ENCODE results near the gene GRM4. TPM values are rescaled to one million over a fixed set of nuclear protein-coding genes. Genes with fewer than 3 reads are reported as not detected.

GRM4 gene
- total RNA-seq, 5 donors from 2014 or later (not counting 1 experiment from before 2014, with no cell fraction given), result 0.10 to 0.38 (median 0.21) TPM; not detected in 1

DNA sequence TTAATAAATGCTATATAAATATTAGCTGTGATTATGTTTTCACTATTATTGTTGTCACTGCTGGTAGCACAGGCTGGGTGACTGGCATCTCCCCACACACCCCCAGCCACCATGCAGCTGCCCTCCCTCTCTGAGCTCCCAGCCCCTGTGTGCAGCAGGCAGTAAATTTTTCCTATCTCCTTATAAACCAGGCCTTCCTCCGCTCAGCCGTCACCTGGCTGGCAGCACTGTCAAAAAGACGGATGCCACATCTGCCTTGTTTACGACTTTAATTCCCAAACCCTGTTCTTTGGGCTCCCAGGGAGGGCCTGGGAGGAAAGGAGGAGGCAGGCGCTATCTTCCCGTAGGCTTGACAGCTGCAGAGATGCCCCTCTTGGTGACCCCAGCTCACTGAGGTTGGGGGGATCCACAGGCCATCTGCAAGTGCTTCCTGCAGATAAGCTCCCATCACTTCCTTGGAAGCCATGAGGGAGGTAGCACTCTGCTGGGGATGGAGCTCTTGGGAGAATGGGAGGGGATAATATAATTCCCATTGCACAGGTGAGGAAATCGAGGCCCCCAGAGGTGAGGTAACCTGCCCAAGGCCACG is 94.5 kb downstream of the GRM4 start:
- Histone ChIP-seq H3K4me1 (ENCODE audit: control insufficient read depth in 1 of 2, extremely low read depth in 1 of 2, insufficient read depth in 2 of 2, low read length in 2 of 2) (peaks cover 0 to 4% of the 10 kb centered on the region in 2 experiments), H3K27ac (ENCODE audit: low read length) (no peak overlapping the region), H3K27me3 (replicated peaks in 1 of 2; ENCODE audit: control insufficient read depth in 2 of 2, extremely low read depth in 1 of 2, insufficient read depth in 2 of 2, low read length in 1 of 2) (peaks cover 0 to 50% of the 10 kb centered on the region in 2 experiments), H3K4me3 (ENCODE audit: control insufficient read depth in 1 of 2, extremely low read depth in 1 of 2, low read length in 1 of 2) (no peak overlapping the region), H3K36me3 (ENCODE audit: control insufficient read depth in 2 of 2, extremely low read depth in 1 of 2, insufficient read depth in 1 of 2, low read length in 1 of 2) (no peaks in the 10 kb centered on the region), H3K9me3 (no peaks in the 10 kb centered on the region)
- Mint-ChIP-seq H3K36me3 (no peaks in the 10 kb centered on the region), H3K27ac (no peak overlapping the region), H3K27me3 (peaks cover 9 to 11% of the 10 kb centered on the region in 2 donors), H3K9me3 (no peaks in the 10 kb centered on the region), H3K4me3 (no peak overlapping the region), H3K4me1 (peaks cover 0 to 10% (median 4%) of the 10 kb centered on the region in 3 donors)
- 20% methylated on average over 2 of the region's 8 CpGs for WGBS (ENCODE audit: insufficient coverage)
- CTCF ChIA-PET, result no interaction called here
- DNase-seq (no peak), ATAC-seq (replicated peaks in 1 of 4) (no peak)
- POLR2A ChIA-PET, result interaction anchor here in 1 of 2 donors (0.7 kb wide), 1 partner anchor 41 kb away, joined by 3 read pairs; no protein-coding TSS in a partner anchor

DNA sequence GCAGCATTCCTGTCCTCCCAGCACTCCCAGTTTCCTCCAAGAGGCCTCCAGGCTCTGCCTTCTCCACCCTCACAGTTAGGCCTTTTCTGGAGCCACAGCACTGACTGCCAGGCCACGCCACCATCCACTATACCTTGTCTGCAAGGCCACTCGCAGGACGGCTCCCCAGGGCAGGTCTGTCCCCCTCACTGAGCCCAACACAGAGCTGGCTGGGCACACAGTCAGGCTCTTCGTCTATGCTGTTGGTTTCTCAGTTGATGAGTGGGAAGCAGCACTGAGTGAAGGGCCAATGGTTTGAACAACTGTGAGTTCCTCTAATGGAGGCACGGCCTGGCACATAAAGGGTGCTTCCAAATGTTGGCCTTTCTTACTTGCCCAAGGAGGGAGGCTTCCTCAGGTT is 95.2 kb downstream of the GRM4 start:
- no peaks in the 10 kb centered on the region for H3K36me3 ChIP-seq (ENCODE audit: control insufficient read depth in 2 of 2, extremely low read depth in 1 of 2, insufficient read depth in 1 of 2, low read length in 1 of 2)
- no peak overlapping the region for H3K4me3 Mint-ChIP-seq
- no peak for DNase-seq
- WGBS (ENCODE audit: insufficient coverage), result 84% methylated on average over 3 of the region's 5 CpGs
- no peaks in the 10 kb centered on the region for H3K9me3 Mint-ChIP-seq
- ChIA-PET CTCF (no interaction called here), POLR2A (no interaction called here)
- peaks cover 0 to 4% of the 10 kb centered on the region in 2 experiments for H3K4me1 ChIP-seq (ENCODE audit: control insufficient read depth in 1 of 2, extremely low read depth in 1 of 2, insufficient read depth in 2 of 2, low read length in 2 of 2)
- no peak for ATAC-seq (replicated peaks in 1 of 4)
- H3K27ac Mint-ChIP-seq, result no peak overlapping the region
- H3K4me1 Mint-ChIP-seq, result peaks cover 2 to 10% (median 6%) of the 10 kb centered on the region in 3 donors
- H3K9me3 ChIP-seq, result no peaks in the 10 kb centered on the region
- H3K4me3 ChIP-seq (ENCODE audit: control insufficient read depth in 1 of 2, extremely low read depth in 1 of 2, low read length in 1 of 2), result no peak overlapping the region
- no peaks in the 10 kb centered on the region for H3K36me3 Mint-ChIP-seq
- H3K27me3 ChIP-seq (replicated peaks in 1 of 2; ENCODE audit: control insufficient read depth in 2 of 2, extremely low read depth in 1 of 2, insufficient read depth in 2 of 2, low read length in 1 of 2), result peaks cover 0 to 47% of the 10 kb centered on the region in 2 experiments
- no peak overlapping the region for H3K27ac ChIP-seq (ENCODE audit: low read length)
- peaks cover 9 to 11% of the 10 kb centered on the region in 2 donors for H3K27me3 Mint-ChIP-seq

DNA sequence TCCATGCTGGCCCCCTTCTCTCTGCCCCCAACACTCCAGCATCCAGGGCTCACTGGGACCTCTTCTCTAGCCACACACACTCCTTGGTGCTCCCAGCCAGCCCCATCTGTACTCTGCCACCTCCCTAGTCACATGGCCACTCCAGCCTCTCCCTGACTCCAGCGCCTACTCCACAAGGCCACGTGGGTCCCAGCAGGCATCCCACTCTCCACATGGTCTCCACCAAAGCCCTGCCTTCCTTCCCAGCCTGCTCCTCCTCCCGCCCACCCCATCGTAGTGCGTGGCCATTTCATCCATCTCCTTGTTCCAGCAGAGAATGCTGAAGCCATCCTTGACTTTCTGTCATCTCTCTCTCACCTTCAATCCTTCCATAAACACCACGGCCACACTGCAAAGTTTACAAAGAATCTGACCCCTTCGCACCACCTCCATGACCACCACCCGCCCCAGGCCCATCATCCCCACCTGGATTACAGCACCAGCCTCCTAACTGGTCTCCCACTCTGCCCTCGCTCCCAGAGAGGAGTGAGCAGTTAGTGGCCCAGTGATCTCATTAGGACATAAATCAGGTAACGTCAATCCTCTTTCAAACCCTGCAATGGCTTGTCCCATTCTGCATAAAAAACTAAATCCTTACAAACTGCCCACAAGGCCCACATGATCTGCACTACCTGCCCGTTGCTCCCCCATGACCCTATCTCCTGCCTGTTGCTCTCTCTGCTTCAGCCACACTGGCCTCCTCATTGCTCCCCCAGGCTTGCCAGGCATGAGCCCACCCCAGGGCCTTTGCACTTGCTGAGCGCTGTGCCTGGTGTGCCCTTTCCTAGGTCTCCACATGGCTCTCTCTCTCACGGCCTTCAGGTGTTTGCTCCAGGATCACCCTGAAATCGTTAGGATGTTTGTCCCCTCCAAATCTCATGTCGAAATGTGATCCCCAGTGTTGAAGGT is 96.2 kb downstream of the GRM4 start:
- Mint-ChIP-seq H3K9me3 (no peaks in the 10 kb centered on the region), H3K4me1 (peaks cover 7 to 10% (median 8%) of the 10 kb centered on the region in 3 donors), H3K4me3 (no peak overlapping the region), H3K27me3 (peaks cover 8 to 9% of the 10 kb centered on the region in 2 donors), H3K27ac (no peak overlapping the region), H3K36me3 (no peaks in the 10 kb centered on the region)
- no peak overlapping the region for H3K27ac ChIP-seq (ENCODE audit: low read length)
- no peak overlapping the region for H3K4me3 ChIP-seq (ENCODE audit: control insufficient read depth in 1 of 2, extremely low read depth in 1 of 2, low read length in 1 of 2)
- CTCF ChIA-PET, result no interaction called here
- peaks cover 0 to 39% of the 10 kb centered on the region in 2 experiments for H3K27me3 ChIP-seq (replicated peaks in 1 of 2; ENCODE audit: control insufficient read depth in 2 of 2, extremely low read depth in 1 of 2, insufficient read depth in 2 of 2, low read length in 1 of 2)
- no peaks in the 10 kb centered on the region for H3K9me3 ChIP-seq
- ATAC-seq (replicated peaks in 1 of 4) (no peak), DNase-seq (no peak)
- WGBS (ENCODE audit: insufficient coverage), result 73% methylated on average over 13 of the region's 15 CpGs
- H3K4me1 ChIP-seq (ENCODE audit: control insufficient read depth in 1 of 2, extremely low read depth in 1 of 2, insufficient read depth in 2 of 2, low read length in 2 of 2), result peaks cover 0 to 10% of the 10 kb centered on the region in 2 experiments
- H3K36me3 ChIP-seq (ENCODE audit: control insufficient read depth in 2 of 2, extremely low read depth in 1 of 2, insufficient read depth in 1 of 2, low read length in 1 of 2), result no peaks in the 10 kb centered on the region
- POLR2A ChIA-PET, result no interaction called here

DNA sequence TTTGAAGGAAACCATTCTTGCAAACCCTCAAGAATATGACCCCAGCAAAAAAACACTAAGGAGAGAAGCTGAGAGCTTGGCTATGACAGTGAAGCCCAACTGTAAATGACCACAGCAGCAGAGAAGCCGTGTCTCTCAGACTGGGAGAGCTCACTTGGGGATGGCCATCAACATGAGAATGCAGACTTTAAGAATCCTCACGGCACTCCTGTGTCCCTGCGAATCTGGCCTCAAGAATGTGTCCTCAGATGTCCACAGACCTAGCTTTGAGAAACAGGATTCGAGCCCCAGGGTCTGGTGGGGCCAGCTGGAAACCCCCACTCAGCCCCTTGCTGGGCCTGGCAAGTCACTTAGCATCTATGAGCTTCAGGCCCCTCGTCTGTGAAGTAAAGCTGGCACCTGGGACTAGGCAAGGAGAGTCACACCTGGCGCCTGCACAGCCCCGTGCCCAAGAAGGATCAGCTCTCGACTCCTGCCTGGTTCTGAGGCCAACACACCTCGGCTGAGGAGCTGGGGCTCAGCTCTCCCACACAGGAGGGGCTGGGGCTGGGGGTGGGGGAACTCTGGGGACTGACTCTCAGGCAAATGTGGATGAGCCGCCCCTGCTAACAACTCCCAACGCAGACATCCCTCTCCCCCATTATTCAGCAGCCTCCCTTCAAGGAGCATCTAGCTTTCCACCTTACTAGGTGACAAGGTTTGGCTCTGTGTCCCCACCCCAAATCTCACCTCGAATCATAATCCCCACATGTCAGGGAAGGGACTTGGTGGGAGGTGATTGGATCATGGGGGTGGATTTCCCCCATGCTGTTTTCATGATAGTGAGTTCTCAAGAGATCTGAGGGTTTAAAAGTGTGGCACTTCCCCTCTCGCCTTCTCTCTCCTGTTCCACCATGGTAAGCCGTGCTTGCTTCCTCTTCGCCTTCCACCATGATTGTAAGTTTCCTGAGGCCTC is 97.7 kb downstream of the GRM4 start:
- no peak overlapping the region for H3K27ac ChIP-seq (ENCODE audit: low read length)
- Mint-ChIP-seq H3K4me1 (peaks cover 13 to 14% (median 13%) of the 10 kb centered on the region in 3 donors), H3K27ac (no peak overlapping the region), H3K9me3 (no peaks in the 10 kb centered on the region), H3K27me3 (peaks cover 8 to 9% of the 10 kb centered on the region in 2 donors), H3K4me3 (no peak overlapping the region), H3K36me3 (no peaks in the 10 kb centered on the region)
- 67% methylated on average over 10 of the region's 15 CpGs for WGBS (ENCODE audit: insufficient coverage)
- H3K4me1 ChIP-seq (ENCODE audit: control insufficient read depth in 1 of 2, extremely low read depth in 1 of 2, insufficient read depth in 2 of 2, low read length in 2 of 2), result peaks cover 0 to 10% of the 10 kb centered on the region in 2 experiments
- POLR2A ChIA-PET, result no interaction called here
- peaks cover 0 to 28% of the 10 kb centered on the region in 2 experiments for H3K27me3 ChIP-seq (replicated peaks in 1 of 2; ENCODE audit: control insufficient read depth in 2 of 2, extremely low read depth in 1 of 2, insufficient read depth in 2 of 2, low read length in 1 of 2)
- ATAC-seq (replicated peaks in 1 of 4) (no peak), DNase-seq (no peak)
- no peak overlapping the region for H3K4me3 ChIP-seq (ENCODE audit: control insufficient read depth in 1 of 2, extremely low read depth in 1 of 2, low read length in 1 of 2)
- no peaks in the 10 kb centered on the region for H3K36me3 ChIP-seq (ENCODE audit: control insufficient read depth in 2 of 2, extremely low read depth in 1 of 2, insufficient read depth in 1 of 2, low read length in 1 of 2)
- H3K9me3 ChIP-seq, result no peaks in the 10 kb centered on the region
- CTCF ChIA-PET, result interaction anchor here in 1 of 2 donors (0.6 kb wide), 1 partner anchor 46 kb away, joined by 4 read pairs; no protein-coding TSS in a partner anchor

DNA sequence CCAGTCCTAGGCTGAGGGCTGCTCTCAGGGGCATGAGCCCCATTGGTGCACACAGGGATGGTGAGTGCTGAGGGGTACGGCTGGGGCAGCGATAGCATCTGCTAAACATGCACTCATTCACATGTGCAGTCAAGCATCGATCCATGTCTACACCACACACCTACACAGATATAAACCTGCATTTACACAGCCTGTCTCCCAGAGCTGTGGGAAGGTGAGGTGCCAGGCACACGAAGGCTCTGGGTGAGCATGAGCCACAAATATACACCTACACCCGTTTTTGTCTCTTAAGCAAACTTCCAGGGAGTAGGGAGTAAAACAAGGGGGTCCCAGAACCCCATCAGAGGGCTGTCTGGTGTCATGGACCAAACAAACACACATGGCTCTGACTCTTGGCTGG is 99.3 kb downstream of the GRM4 start:
- ATAC-seq (replicated peaks in 1 of 4) (peak in 1 of 4 experiments; percentile 19), DNase-seq (no peak)
- Mint-ChIP-seq H3K9me3 (no peaks in the 10 kb centered on the region), H3K27me3 (peaks cover 8 to 9% of the 10 kb centered on the region in 2 donors), H3K4me1 (peaks cover 13 to 14% (median 13%) of the 10 kb centered on the region in 3 donors), H3K27ac (peak overlapping the region in 1 of 2 donors; percentile 28), H3K36me3 (no peaks in the 10 kb centered on the region), H3K4me3 (no peak overlapping the region)
- Histone ChIP-seq H3K4me3 (ENCODE audit: control insufficient read depth in 1 of 2, extremely low read depth in 1 of 2, low read length in 1 of 2) (no peak overlapping the region), H3K27me3 (replicated peaks in 1 of 2; ENCODE audit: control insufficient read depth in 2 of 2, extremely low read depth in 1 of 2, insufficient read depth in 2 of 2, low read length in 1 of 2) (peaks cover 0 to 21% of the 10 kb centered on the region in 2 experiments), H3K36me3 (ENCODE audit: control insufficient read depth in 2 of 2, extremely low read depth in 1 of 2, insufficient read depth in 1 of 2, low read length in 1 of 2) (no peaks in the 10 kb centered on the region), H3K27ac (ENCODE audit: low read length) (no peak overlapping the region), H3K4me1 (ENCODE audit: control insufficient read depth in 1 of 2, extremely low read depth in 1 of 2, insufficient read depth in 2 of 2, low read length in 2 of 2) (peaks cover 0 to 10% of the 10 kb centered on the region in 2 experiments), H3K9me3 (no peaks in the 10 kb centered on the region)
- ChIA-PET POLR2A (no interaction called here), CTCF (no interaction called here)
- no CpG with 5 or more reads among the region's 5 CpGs for WGBS (ENCODE audit: insufficient coverage)

DNA sequence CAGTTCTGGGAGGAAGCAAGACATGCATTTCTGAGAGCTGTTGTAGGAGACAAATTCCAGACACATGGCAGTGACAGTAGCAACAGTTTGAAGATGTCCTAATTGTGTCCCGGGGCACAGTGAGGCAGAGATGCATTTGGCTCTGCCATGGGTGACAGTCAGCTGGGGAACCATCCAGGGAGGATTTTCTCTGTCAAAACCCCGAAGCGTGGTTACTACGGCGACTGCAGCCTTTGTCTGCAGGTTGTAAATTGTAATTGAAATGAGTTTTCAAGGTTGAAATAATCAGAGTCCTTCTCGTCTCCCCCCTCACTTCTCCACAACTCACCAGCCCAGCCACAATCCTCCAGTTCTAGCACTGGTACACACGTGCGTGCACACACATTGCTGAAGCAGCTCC is 100.1 kb downstream of the GRM4 start:
- H3K27me3 ChIP-seq (replicated peaks in 1 of 2; ENCODE audit: control insufficient read depth in 2 of 2, extremely low read depth in 1 of 2, insufficient read depth in 2 of 2, low read length in 1 of 2), result peaks cover 0 to 18% of the 10 kb centered on the region in 2 experiments
- 77% methylated on average over 4 of the region's 8 CpGs for WGBS (ENCODE audit: insufficient coverage)
- H3K4me1 Mint-ChIP-seq, result peaks cover 13 to 14% (median 13%) of the 10 kb centered on the region in 3 donors
- H3K4me1 ChIP-seq (ENCODE audit: control insufficient read depth in 1 of 2, extremely low read depth in 1 of 2, insufficient read depth in 2 of 2, low read length in 2 of 2), result peaks cover 0 to 10% of the 10 kb centered on the region in 2 experiments
- DNase-seq (no peak), ATAC-seq (replicated peaks in 1 of 4) (no peak)
- no peak overlapping the region for H3K4me3 Mint-ChIP-seq
- no peak overlapping the region for H3K27ac ChIP-seq (ENCODE audit: low read length)
- no peaks in the 10 kb centered on the region for H3K9me3 Mint-ChIP-seq
- no peaks in the 10 kb centered on the region for H3K36me3 ChIP-seq (ENCODE audit: control insufficient read depth in 2 of 2, extremely low read depth in 1 of 2, insufficient read depth in 1 of 2, low read length in 1 of 2)
- CTCF ChIA-PET, result no interaction called here
- H3K27me3 Mint-ChIP-seq, result peaks cover 8 to 9% of the 10 kb centered on the region in 2 donors
- POLR2A ChIA-PET, result no interaction called here
- H3K9me3 ChIP-seq, result no peaks in the 10 kb centered on the region
- H3K36me3 Mint-ChIP-seq, result no peaks in the 10 kb centered on the region
- H3K4me3 ChIP-seq (ENCODE audit: control insufficient read depth in 1 of 2, extremely low read depth in 1 of 2, low read length in 1 of 2), result no peak overlapping the region
- H3K27ac Mint-ChIP-seq, result no peak overlapping the region

Measured in T-cell (primary cell).